Hepatocyte (in vitro differentiated cells): ENCODE data around the gene PAFAH1B1.

Experiments
- EZH2 ChIP-seq: fragments of 200-600 bp; sonication (generic); IDR thresholded peaks from 2 replicates; pipeline ENCODE4 v1.6.1; 2016; ENCODE audit warnings: antibody characterized with exemption, mild to moderate bottlenecking, borderline replicate concordance
- EZH2phosphoT487 ChIP-seq: fragments of 200-600 bp; sonication (generic); IDR thresholded peaks from one replicate; pipeline ENCODE4 v1.6.1; 2018; ENCODE audit warnings: antibody characterized with exemption, mild to moderate bottlenecking, low read depth, moderate library complexity; ENCODE audit not compliant: unreplicated experiment, severe bottlenecking
- TF ChIP-seq, protein P1 (sequence below): fragments of 200-600 bp; sonication (generic); IDR thresholded peaks from 2 replicates; pipeline ENCODE4 v1.5.1; 2016; ENCODE audit warnings: antibody characterized with exemption, mild to moderate bottlenecking; ENCODE audit not compliant: poor library complexity

DNA sequence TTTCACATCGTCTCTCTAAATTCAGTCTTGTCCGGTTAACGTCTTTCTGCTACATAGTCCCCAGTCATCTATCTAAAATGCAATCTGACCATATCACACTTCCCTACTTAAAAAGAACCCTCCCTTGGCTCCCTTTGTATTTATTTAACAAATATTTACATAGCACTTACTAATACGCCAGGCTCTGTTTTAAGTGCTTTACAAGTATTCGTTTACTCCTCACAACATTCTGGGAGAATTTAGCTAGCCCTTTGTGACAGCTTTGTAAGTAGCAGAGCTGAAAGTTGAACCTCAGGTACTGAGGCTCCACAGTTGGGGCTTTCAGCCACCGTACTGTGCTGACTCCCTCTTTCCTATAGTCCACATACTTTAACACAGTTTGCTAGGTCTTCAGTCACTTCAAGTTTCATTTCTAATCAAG, 9.2 kb downstream of the PAFAH1B1 start:
- TF ChIP-seq EZH2: no peak
- TF ChIP-seq, protein P1, sequence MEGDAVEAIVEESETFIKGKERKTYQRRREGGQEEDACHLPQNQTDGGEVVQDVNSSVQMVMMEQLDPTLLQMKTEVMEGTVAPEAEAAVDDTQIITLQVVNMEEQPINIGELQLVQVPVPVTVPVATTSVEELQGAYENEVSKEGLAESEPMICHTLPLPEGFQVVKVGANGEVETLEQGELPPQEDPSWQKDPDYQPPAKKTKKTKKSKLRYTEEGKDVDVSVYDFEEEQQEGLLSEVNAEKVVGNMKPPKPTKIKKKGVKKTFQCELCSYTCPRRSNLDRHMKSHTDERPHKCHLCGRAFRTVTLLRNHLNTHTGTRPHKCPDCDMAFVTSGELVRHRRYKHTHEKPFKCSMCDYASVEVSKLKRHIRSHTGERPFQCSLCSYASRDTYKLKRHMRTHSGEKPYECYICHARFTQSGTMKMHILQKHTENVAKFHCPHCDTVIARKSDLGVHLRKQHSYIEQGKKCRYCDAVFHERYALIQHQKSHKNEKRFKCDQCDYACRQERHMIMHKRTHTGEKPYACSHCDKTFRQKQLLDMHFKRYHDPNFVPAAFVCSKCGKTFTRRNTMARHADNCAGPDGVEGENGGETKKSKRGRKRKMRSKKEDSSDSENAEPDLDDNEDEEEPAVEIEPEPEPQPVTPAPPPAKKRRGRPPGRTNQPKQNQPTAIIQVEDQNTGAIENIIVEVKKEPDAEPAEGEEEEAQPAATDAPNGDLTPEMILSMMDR: no peak
- TF ChIP-seq EZH2phosphoT487: no peak
